HepG2 (cell line): ENCODE results near the gene SLFN12. TPM values are rescaled to one million over a fixed set of nuclear protein-coding genes. Genes with fewer than 3 reads are reported as not detected.

ENCODE experiments used
- ATAC-seq: fragments of 200-7000 bp; cut with Tn5 transposase; 3 replicates; pipeline ENCODE4 v1.9.1; 2020; ENCODE audit warnings: mild to moderate bottlenecking, moderate library complexity
- BruUV-seq: library from RNA; stranded (reverse); fragments of 400-500 nt; replicated peaks from 2 replicates; lab custom pipeline; 2021; lab: Mats Ljungman, UMichigan
- CTCF ChIA-PET: fragments of 300-600 bp; formaldehyde crosslinking; extraction: SDS; loops from one replicate; lab custom pipeline; 2021; ENCODE audit warnings: low total read pairs, inconsistent platforms, low intra/inter-chr PET ratio; lab: Yijun Ruan, JAX
- POLR2A ChIA-PET: fragments of 350-600 bp; sonication (Branson Sonifier 250); formaldehyde crosslinking; loops from one replicate; lab custom pipeline; 2020; ENCODE audit warnings: antibody characterized with exemption, inconsistent platforms; lab: Yijun Ruan, JAX
- DNase-seq: peaks from one replicate; pipeline ENCODE4 v3.0.0-alpha.2; 2015; ENCODE audit warnings: low spot score
- FAIRE-seq: peaks from 3 replicates; lab custom pipeline; 2011; peaks lifted over from hg19 to GRCh38; lab: Jason Lieb, UNC
- H2AFZ ChIP-seq: one replicate; pipeline ENCODE4 v1.6.1; 2011; ENCODE audit warnings: low read length, inconsistent platforms
- H3K27ac ChIP-seq: fragments of 300-600 bp; 3 replicates; pipeline ENCODE4 v1.8.0; 2011; ENCODE audit warnings: mixed run types, mild to moderate bottlenecking, mixed read lengths, low read length, inconsistent platforms; ENCODE audit not compliant: insufficient read depth; ENCODE audit errors: extremely low read length
- H3K27me3 ChIP-seq, 2 experiments: fragments of 200-600 bp in 1 of 2; 2 replicates in 1 of 2; 3 replicates in 1 of 2; pipeline versions ENCODE4 v1.6.0 to v1.8.0; 2011; ENCODE audit warnings: low read length in 2 of 2, mild to moderate bottlenecking in 2 of 2, moderate library complexity in 2 of 2, inconsistent platforms in 1 of 2; ENCODE audit not compliant: insufficient read depth in 2 of 2, control insufficient read depth in 1 of 2
- H3K36me3 ChIP-seq, 2 experiments: fragments of 200-600 bp in 1 of 2; replicated peaks in 1 of 2; 2 replicates in 1 of 2; 3 replicates in 1 of 2; pipeline versions ENCODE4 v1.5.1 to v1.8.0; 2011; ENCODE audit warnings: low read length in 2 of 2, inconsistent platforms in 1 of 2; ENCODE audit not compliant: insufficient read depth in 2 of 2, control insufficient read depth in 1 of 2
- H3K4me1 ChIP-seq: 2 replicates; pipeline ENCODE4 v1.5.1; 2012; ENCODE audit warnings: low read length, inconsistent platforms; ENCODE audit not compliant: insufficient read depth
- H3K4me2 ChIP-seq: 2 replicates; pipeline ENCODE4 v1.6.0; 2011; ENCODE audit warnings: low read depth, low read length, inconsistent platforms
- H3K4me3 ChIP-seq, 3 experiments: fragments of 200-600 bp in 1 of 3; sonication (generic), shearing (Covaris generic) in 1 of 3; replicated peaks in 1 of 3; 2 replicates each; pipeline ENCODE4 v1.5.1; 2011 to 2016; ENCODE audit warnings: low read length in 3 of 3, inconsistent platforms in 2 of 3, low read depth in 2 of 3, mild to moderate bottlenecking in 2 of 3, control low read depth in 1 of 3, mixed read lengths in 1 of 3; ENCODE audit not compliant: insufficient read depth in 1 of 3
- H3K79me2 ChIP-seq: one replicate; pipeline ENCODE4 v1.6.1; 2011; ENCODE audit warnings: low read length, inconsistent platforms; ENCODE audit not compliant: insufficient read depth
- H3K9ac ChIP-seq: 2 replicates; pipeline ENCODE4 v1.6.0; 2011; ENCODE audit warnings: mild to moderate bottlenecking, low read depth, low read length, inconsistent platforms; ENCODE audit not compliant: insufficient read depth
- H3K9me3 ChIP-seq: 2 replicates; pipeline ENCODE4 v1.5.1; 2012; ENCODE audit warnings: mild to moderate bottlenecking, low read length
- H4K20me1 ChIP-seq: 2 replicates; pipeline ENCODE4 v1.6.0; 2011; ENCODE audit warnings: inconsistent platforms, mild to moderate bottlenecking, low read length, moderate library complexity; ENCODE audit not compliant: insufficient read depth
- KDM1A ChIP-seq: IDR thresholded peaks from 2 replicates; pipeline ENCODE4 v1.6.1; 2016; ENCODE audit warnings: missing compliant biosample characterization
- RORA ChIP-seq: sonication (generic); formaldehyde crosslinking; IDR thresholded peaks from 2 replicates; pipeline ENCODE4 v1.5.0; 2020; ENCODE audit warnings: mild to moderate bottlenecking, missing genetic modification reagents, moderate library complexity
- ZNF329 ChIP-seq: sonication (generic); formaldehyde crosslinking; IDR thresholded peaks from 2 replicates; pipeline ENCODE4 v1.9.0; 2021; ENCODE audit warnings: low read depth, mild to moderate bottlenecking, missing genetic modification reagents
- WGBS: methylation state at CpG from one replicate; pipeline ENCODE4 v1.1.6; 2017; ENCODE audit warnings: low lambda C conversion rate; 5-methylcytosine and 5-hydroxymethylcytosine counted together
- in situ Hi-C: cut with HindIII; loops from 2 replicates; pipeline ENCODE4 v1.10.0; 2017; ENCODE audit warnings: low pct_unique_long_range_greater_than_20kb; ENCODE audit not compliant: extremely low pct_ligation_motif_present
- intact Hi-C: fragments of 100-400 bp; cut with micrococcal nuclease; formaldehyde crosslinking; loops from one replicate; pipeline ENCODE4 v1.10.0; 2022; ENCODE audit not compliant: unreplicated experiment
- polyA plus RNA-seq, 8 experiments: library from polyadenylated mRNA; depleted of rRNA in 3 of 8; stranded (reverse) in 7 of 8; unstranded in 1 of 8; fragments of >200 nt; fragmentation: Illumina TruSeq in 4 of 8; extraction: Trizol in 4 of 8; gene quantifications; 2 replicates each; pipeline versions ENCODE4 v1.2.1 to v1.2.3, GENCODE V29; 2011 to 2016; ENCODE audit warnings: low read depth in 4 of 8, missing spikeins in 1 of 8, mixed read lengths in 1 of 8; ENCODE audit not compliant: insufficient read depth in 1 of 8
- total RNA-seq, 5 experiments: library from RNA; depleted of rRNA; stranded (reverse); fragments of >200 nt; fragmentation: Illumina TruSeq; extraction: Trizol; gene quantifications; 2 replicates each; pipeline ENCODE4 v1.2.3, GENCODE V29; 2016; ENCODE audit warnings: low read depth in 1 of 5
- TF ChIP-seq, protein P1 (sequence below): sonication (generic); formaldehyde crosslinking; conservative IDR thresholded peaks from 2 replicates; pipeline ENCODE4 v1.4.0; 2020; ENCODE audit warnings: missing genetic modification reagents
- TF ChIP-seq, protein P2 (sequence below): sonication (generic); formaldehyde crosslinking; IDR thresholded peaks from 2 replicates; pipeline ENCODE4 v1.4.0; 2020; ENCODE audit warnings: missing genetic modification reagents
- TF ChIP-seq, protein P3 (sequence below): sonication (generic); formaldehyde crosslinking; IDR thresholded peaks from 2 replicates; pipeline ENCODE4 v1.4.0; 2020; ENCODE audit warnings: missing genetic modification reagents; ENCODE audit errors: not compliant biosample characterization
- TF ChIP-seq, protein P4 (sequence below): sonication (generic); formaldehyde crosslinking; IDR thresholded peaks from 2 replicates; pipeline ENCODE4 v1.4.0; 2020; ENCODE audit warnings: missing genetic modification reagents

The SLFN12 gene
- total and polyA plus RNA-seq, 2 of the 13 experiments (the other 11 are each of a cell fraction or from before 2014, with no cell fraction given): 0.13 TPM; not detected in 1

DNA sequence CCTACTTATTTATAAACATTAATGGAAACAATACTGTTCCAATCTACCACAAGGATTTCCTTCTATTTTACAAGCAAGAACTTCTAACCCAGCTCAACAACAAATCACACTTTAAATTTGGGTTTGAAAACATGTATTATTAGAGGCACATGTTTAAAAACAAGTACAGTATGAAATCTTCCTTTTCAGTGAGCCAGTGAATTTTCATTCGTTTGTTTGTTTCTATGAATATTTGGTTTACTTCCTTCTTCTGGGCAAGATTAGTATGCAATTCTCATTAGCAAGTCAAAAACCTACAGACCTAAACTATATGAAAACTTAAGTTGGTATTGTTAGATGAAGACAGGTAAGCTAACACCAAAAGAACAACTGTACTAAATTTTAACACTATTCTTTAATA lies 25.7 kb downstream of the SLFN12 start:
- BruUV-seq: no TSS peak
- Histone ChIP-seq H3K4me1 (0 out of 2 replicates have a peak, but pooled peaks cover 7% of the 10 kb centered on the region), H3K79me2 (no peaks in the 10 kb centered on the region), H3K9ac (no peak overlapping the region), H3K4me3 (no peak overlapping the region), H3K27me3 (no peaks in the 10 kb centered on the region), H3K9me3 (no peaks in the 10 kb centered on the region), H3K27ac (no peak overlapping the region), H3K4me2 (no peak overlapping the region), H2AFZ (no peak overlapping the region), H4K20me1 (no peaks in the 10 kb centered on the region), H3K36me3 (no peaks in the 10 kb centered on the region)
- POLR2A ChIA-PET: no interaction called here
- no peak for FAIRE-seq
- ATAC-seq: no peak
- DNase-seq: no peak
- 3% methylated on average over 1 of the region's 1 CpG for WGBS
- TF ChIP-seq, protein P1, sequence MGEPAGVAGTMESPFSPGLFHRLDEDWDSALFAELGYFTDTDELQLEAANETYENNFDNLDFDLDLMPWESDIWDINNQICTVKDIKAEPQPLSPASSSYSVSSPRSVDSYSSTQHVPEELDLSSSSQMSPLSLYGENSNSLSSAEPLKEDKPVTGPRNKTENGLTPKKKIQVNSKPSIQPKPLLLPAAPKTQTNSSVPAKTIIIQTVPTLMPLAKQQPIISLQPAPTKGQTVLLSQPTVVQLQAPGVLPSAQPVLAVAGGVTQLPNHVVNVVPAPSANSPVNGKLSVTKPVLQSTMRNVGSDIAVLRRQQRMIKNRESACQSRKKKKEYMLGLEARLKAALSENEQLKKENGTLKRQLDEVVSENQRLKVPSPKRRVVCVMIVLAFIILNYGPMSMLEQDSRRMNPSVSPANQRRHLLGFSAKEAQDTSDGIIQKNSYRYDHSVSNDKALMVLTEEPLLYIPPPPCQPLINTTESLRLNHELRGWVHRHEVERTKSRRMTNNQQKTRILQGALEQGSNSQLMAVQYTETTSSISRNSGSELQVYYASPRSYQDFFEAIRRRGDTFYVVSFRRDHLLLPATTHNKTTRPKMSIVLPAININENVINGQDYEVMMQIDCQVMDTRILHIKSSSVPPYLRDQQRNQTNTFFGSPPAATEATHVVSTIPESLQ (CRISPR knock-in tag): no peak
- TF ChIP-seq, protein P2, sequence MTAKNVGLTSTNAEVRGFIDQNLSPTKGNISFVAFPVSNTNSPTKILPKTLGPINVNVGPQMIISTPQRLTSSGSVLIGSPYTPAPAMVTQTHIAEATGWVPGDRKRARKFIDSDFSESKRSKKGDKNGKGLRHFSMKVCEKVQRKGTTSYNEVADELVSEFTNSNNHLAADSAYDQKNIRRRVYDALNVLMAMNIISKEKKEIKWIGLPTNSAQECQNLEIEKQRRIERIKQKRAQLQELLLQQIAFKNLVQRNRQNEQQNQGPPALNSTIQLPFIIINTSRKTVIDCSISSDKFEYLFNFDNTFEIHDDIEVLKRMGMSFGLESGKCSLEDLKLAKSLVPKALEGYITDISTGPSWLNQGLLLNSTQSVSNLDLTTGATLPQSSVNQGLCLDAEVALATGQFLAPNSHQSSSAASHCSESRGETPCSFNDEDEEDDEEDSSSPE (CRISPR knock-in tag): no peak
- TF ChIP-seq, protein P3, sequence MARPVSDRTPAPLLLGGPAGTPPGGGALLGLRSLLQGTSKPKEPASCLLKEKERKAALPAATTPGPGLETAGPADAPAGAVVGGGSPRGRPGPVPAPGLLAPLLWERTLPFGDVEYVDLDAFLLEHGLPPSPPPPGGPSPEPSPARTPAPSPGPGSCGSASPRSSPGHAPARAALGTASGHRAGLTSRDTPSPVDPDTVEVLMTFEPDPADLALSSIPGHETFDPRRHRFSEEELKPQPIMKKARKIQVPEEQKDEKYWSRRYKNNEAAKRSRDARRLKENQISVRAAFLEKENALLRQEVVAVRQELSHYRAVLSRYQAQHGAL (CRISPR knock-in tag): no peak
- no peak for TF ChIP-seq ZNF329
- no peak for TF ChIP-seq KDM1A (CRISPR knock-in tag)
- TF ChIP-seq RORA (CRISPR knock-in tag): no peak
- TF ChIP-seq, protein P4, sequence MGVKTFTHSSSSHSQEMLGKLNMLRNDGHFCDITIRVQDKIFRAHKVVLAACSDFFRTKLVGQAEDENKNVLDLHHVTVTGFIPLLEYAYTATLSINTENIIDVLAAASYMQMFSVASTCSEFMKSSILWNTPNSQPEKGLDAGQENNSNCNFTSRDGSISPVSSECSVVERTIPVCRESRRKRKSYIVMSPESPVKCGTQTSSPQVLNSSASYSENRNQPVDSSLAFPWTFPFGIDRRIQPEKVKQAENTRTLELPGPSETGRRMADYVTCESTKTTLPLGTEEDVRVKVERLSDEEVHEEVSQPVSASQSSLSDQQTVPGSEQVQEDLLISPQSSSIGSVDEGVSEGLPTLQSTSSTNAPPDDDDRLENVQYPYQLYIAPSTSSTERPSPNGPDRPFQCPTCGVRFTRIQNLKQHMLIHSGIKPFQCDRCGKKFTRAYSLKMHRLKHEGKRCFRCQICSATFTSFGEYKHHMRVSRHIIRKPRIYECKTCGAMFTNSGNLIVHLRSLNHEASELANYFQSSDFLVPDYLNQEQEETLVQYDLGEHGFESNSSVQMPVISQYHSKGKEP (CRISPR knock-in tag): no peak
- in situ Hi-C loops: loop anchor here (10.0 kb wide), 1 partner anchor 62 kb away; no protein-coding TSS in a partner anchor
- intact Hi-C loops: no loop called here
- CTCF ChIA-PET: no interaction called here
